ENCODE measurements around the gene UBP1.
A peak's percentile ranks its signal among the peaks of the same experiment; 100 is the strongest.
"Not testable (repeated sequence)": the region's sequence is repeated elsewhere in the genome, so short reads cannot be mapped to it uniquely, and the experiment has no call there.

Gene UBP1

DNA sequence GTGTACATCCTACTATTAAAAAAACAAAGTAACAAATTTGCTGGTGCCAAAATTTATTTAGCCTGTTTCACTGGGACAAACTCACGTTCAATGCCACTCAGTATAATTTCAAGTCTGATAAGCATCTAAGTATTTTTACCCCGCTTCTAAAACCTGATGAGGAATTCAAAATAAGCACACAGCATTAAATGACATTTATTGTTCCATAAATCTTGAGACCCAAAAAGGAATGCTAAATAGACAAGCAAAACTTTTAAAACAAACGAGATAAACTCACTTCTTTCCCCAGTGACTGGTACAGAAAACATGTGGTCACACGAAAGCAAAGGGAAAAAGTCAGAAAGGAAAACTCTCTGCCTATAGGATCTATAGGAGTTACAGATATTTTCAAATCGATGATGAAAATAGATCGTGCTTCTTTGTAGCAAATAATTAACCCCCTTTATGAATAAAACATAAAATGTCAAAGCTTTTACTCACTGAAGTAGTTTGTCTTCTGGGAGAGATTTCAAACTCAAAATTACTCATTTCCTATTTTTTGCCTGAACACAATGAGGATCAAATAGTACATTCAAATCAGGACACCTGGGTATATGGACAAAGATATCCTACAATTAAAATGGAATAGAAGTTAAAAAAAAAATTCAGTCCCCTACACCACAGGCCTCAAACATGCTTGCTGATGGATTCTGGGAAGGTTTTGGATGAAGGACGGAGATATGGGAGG is 51.7 kb downstream of the UBP1 start:
- DNase-seq, result no peak

DNA sequence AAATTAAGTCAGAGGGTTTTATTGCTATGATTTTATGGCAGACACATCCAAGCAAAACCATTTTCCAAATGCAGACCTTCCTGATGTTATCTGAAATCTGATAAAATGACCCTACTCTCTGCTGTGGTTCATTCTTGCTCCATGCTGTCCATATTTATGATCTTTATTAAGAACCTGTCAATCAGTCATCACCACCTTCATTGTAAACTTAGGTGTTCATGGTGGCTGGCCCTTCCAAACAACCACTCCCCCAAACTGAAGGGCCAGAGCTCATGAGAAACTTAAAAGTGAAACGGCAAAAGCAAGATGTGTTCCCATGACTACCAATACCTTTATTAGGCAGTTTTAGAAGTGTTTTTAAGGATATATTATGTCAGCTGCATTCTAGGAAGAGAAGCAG is 53.6 kb downstream of the UBP1 start:
- DNase-seq, result no peak

DNA sequence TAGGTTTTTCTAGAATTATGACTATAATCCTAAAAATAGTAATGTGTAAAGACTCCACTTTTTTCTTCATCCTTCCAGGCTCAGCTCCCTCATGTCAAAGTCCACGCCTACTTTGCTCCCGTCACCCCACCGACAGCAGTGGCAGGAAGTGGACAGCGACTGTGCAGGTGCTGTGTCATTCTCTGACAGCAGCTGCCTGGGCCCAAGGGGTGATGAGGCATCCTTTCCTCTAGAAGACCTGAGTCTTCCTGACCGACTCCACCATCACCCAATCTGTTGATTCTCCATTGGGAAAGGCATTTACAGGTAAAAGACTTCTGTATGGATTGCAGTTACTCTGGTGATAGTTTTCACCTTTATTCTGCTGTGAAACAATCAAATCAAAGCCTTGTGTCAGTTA is 54.8 kb downstream of the UBP1 start:
- DNase-seq, result no peak

DNA sequence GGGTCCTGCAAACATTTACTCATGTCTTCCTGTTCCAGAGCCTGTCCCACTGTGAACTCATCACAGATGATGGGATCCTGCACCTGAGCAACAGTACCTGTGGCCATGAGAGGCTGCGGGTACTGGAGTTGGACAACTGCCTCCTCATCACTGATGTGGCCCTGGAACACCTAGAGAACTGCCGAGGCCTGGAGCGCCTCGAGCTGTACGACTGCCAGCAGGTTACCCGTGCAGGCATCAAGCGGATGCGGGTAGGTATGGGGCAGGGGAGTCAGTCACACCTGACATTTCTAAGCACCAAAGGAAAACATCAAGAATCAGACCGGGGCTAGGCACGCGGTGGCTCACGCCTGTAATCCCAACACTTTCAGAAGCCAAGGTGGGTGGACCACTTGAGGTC is 56.3 kb downstream of the UBP1 start:
- DNase-seq, result no peak

DNA sequence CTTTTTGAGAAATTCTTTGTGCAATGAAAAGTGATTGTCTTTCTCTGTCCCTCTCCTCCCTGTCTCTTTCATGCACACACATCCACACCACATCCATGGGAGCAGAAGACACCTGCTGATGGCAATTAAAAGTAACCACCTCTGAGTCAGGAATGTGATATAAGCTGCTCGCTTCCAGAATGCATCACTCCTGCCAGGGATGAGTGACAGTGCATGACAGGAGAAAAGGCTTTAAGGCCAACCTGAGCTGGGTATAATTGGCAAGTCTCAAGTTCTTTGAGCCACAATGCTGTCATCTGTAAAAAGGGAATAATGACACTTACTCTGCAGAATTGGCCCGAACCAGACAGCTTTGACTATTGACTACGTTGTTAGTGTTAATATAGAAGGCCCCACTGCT is 59.6 kb downstream of the UBP1 start:
- DNase-seq, result no peak

DNA sequence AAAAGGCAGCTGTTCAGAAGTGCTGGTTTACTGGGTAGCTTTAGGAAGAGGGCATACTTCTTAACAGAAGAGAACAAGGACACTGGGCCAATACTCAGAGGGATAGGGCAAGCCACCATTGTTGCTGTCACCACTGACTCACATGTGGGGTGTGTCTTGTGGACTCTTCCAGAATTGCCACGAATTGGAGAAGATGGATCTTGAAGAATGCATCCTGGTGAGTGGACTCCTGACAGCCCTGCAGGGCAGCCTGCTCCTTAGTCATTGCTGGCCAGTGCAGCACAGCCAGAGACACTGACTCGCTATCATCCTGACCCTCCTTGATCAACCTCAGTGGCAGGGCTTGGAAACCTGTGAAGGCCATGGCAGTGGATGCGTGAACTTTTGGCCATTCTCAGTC is 62.3 kb downstream of the UBP1 start:
- no peak for DNase-seq

DNA sequence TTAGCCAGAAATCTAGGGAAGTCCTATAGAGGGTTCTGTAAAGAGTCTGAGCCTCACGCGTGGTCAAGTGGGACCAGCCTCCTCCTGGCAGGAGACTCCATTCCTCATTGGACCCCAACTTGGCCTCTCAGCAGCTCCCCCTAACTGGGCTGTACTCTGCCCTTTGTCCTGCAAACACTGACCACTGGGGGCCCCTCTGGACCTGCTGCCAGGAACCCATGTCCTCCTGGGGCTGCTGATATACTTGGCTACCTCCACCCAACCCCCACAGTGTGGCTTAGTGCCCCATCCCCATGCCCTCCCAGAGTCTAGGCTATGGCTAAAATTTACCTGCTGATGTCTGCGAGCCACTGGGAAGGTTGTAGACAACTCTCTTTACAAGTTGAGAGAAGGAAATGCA is 62.7 kb downstream of the UBP1 start:
- no peak for DNase-seq

DNA sequence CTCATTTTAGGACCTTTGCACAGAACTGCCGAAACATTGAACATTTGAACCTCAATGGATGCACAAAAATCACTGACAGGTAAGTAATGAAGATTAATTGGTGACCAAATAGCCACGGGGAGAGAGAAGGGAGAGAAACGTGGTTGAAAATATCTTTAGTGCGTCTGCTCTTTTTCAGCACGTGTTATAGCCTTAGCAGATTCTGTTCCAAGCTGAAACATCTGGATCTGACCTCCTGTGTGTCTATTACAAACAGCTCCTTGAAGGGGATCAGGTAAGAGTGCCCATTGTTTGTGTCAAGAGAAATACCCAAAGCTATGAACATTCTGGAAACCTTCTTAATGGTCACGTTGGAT is 67.1 kb downstream of the UBP1 start:
- no peak for DNase-seq

DNA sequence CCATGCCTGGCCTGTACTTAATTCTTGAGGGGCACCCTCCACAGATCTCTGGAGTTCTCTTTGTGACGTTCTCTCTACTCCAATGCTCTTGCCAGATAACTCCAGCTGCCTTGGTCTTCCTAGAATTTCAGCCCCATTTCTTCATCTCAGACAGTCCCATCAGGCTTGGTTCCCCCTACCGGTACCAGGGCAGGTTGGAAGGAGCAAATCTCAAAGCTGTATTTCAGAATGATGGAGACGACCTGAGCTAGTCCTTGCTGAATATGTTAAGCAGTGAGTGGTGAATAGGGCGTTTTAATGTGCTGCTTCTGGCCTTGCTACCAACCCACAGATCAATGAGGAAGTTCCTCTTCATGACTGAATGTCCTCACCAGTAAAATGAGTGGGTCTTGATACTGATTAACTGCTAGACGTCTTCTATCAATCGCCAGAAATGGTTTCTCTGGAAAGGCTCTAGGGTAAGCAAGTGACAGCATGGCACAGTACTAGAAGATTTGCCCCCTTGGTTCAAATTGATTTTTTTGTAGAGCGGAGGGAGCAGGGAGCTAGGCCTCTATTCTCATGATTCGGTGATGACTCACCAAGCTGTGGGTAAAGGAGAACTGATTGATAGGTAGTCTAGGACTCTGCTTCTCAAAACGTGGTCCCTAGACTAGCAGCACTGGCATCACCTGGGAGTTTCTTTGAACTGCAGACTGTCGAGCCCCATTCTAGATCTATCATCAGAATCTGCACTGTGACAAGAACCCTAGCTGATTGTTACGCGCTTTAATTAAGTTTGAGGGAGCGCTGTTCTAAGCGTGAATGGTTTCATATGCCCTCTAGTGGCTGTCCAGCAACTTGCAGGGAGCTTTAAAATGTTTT is 67.8 kb downstream of the UBP1 start:
- peak in 1 of 2 experiments; percentile 22 for DNase-seq

DNA sequence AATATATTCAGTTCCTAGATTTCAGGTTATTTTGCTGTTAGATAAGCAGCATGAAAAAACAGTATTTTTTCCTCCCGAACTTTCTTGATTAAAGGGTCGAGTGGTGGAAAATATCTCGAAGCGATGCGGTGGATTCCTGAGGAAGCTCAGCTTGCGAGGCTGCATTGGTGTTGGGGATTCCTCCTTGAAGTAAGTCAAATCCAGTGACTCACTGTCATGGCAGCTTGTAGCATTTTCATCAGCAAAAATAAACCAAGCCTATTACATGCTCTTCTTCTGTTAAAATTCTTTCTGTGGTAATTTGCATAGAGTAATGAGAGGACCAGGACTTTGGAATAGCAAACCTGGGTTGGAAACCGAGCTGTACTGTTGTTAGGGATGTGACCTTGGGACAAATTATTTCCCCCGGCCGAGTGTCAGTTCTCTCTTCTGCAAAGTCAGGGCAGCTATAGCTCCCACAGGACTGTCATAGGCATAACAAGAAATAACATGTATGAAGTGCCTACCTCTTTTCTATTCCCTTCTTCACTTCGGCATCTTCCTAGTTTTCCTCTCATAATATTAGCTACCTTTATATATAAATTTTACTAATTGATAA is 75.6 kb downstream of the UBP1 start:
- DNase-seq, result no peak

DNA sequence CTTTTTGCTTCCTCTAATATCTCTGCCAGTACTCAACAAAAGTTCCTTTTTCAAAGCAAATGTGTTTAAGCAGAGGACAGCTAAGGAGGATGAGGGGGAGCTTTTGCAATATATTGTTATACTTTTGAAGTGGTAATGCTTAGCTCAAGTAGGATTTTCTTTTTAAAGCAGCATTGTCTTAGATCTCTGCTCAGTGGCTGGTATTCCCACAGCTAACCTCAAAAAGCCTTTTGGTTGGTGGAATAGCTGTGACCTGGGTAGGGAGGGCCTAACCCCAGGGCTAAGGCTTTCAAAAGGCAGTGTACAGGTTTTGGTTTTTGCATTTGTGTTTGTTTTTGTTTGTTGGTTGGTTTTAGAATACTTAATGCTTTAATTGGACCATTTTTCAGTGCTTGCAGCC is 76.1 kb downstream of the UBP1 start:
- DNase-seq, result no peak

DNA sequence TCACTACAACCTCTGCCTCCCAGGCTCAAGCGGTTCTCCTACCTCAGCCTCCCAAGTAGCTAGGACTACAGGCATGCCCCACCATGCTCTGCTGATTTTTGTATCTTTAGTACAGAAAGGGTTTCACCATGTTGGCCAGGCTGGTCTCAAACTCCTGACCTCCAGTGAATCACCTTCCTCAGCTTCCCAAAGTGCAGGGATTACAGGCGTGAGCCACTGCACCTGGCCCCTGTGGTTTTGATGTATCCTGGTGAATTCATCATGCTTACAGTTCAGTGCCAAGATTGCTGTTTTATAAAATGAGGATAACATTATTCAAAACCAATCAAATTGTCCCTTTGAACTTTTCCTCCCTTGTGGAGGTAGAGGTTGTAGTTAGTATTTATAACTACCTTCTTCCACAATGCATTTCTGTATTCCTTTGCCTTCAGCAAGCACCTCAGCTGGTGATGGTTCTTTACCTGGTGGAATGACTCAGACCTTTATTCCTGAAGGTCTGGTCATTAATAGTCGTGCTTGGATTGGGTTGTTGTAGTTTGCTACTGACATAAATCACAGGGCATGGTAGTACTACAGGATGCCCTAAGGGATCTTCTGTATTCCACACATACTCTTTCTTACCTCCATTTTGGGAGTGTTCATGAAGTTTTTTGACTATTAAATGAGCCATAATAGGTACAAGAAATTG is 76.9 kb downstream of the UBP1 start:
- no peak for DNase-seq

DNA sequence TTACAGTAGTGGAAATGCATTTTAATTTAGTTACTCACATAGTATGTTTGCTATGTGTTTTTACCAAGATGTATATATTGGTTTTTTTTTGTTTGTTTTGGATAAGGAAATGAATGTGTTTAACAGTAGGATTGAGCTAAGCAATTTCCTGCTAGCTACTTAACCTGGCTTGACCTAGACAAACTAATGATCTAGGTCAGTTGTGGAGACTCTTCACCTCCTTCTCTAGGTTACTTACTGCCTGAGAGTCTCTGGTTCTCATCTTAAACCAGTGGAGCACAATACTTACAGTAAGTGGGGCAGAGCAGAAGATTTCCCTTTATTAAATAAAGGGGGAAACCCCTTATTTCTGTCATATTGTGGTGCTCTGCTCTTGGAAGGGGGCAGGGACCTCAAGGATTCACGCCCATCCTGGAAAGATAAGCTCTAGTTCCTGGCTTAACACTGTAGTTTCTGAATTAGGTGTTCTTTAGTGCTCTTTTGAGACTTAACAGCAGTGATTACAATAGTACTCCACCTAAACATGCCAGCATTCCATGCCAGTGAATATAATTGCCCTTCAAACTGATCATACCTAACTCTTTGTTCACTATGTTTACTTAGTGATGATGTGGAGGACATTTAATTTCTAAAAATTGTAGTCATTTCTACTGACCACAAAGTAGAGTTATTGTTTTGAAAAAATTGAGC is 79.9 kb downstream of the UBP1 start:
- no peak for DNase-seq

DNA sequence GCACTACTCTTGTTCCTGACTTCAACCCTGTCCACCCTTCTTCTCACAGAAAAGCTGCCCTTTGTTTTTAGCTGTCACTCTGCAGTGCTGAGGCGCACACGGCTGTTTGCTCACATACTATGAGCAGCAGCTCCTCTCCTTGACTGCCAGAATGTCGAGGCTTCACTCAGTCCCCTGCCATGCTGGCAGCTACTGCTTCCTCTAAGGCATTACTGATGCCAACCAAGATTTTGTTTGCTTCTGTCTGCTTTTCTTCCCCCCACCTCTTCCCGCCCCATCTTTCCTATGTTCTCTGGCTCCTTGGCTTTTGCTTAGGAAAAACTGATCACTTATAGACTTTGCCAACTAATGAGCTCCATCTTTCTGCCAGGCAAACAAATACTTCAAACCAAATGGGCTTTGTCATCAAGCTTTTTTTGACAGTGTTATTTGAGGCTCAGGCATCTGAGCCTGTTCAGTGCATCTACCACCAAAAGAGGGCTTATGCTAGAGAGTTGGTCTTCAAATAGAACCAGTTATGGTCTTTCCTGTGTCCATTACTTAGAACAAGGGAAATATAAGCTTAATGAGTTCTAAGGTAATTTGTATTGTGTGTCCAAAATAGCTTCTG is 81.9 kb downstream of the UBP1 start:
- no peak for DNase-seq

DNA sequence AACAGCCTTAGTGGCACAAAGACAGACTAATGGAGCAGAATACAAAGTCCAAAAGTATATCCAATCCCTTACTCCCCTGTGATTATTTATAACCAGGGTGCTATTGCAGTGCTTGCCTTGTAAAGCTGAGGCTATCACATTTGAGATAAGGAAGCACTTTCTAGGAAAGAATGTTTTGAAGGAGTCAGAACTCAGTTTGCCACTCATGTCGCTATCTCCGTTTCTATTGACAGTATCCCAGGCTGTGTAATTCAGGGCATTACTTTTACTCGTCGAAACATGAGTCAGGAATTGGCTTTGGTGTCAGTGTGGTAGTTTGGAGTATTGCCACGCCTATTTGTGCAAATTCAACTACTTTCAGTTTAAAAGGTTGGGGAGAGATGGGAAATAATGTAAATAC is 84.6 kb downstream of the UBP1 start:
- DNase-seq, result no peak

DNA sequence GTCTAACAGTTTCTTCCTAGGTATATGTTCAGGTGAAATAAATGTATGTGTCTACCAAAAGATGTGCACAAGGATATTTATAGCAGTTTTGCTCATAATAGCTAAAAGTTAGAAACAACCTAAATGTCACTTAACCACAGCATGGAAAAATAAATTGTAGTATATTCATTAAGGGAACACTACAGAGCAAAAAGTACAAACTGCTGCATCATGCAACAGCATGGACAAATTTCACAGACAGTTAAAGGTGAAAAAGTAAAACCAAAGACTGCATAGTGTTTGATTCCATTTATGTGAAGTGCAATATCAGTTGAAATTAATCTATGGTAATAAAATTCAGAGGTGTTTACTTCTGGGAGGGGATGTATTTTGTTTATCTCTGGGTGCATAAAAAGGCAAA is 100.4 kb downstream of the UBP1 start:
- DNase-seq, result no peak

DNA sequence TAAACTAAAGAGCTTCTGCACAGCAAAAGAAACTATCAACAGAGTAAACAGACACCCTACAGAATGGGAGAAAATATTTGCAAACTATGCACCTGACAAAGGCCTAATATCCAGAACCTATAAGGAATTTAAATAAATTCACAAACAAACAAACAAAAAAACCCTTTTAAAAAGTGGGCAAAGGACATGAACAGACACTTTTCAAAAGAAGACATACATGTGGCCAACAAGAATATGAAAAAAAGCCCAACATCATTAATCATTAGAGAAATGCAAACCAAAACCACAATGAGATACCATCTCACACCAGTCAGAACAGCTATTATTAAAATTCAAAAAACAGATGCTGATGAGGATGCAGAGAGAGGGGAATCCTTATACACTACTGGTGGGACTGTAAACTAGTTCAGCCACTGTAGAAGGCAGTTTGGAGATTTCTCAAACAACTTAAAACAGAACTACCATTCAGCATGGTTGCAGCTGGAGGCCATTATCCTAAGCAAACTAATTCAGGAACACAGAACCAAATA is 101.2 kb downstream of the UBP1 start:
- not testable (repeated sequence) for DNase-seq
